ENCODE measurements around the gene LYRM4. TPM values are rescaled to one million over a fixed set of nuclear protein-coding genes. Genes with fewer than 3 reads are reported as not detected.

LYRM4 gene
- total RNA-seq, 6 experiments from 2014 or later = 26.8 to 36.3 (median 30.2) TPM

- Mint-ChIP-seq H3K9me3 (peaks cover under 1% of the 10 kb centered on the region; the same call in 1 of the 2 replicates), H3K36me3 (ENCODE audit: low read depth) (peaks cover 10% of the 10 kb centered on the region), H3K4me3 (no peak overlapping the region), H3K4me1 (ENCODE audit: low read depth) (peaks cover 18% of the 10 kb centered on the region), H3K27ac (no peak overlapping the region), H3K27me3 (ENCODE audit: insufficient read depth) (no peaks in the 10 kb centered on the region; the same call in 1 of the 2 replicates)
- no peak for DNase-seq
- TF ChIP-seq, protein P1, sequence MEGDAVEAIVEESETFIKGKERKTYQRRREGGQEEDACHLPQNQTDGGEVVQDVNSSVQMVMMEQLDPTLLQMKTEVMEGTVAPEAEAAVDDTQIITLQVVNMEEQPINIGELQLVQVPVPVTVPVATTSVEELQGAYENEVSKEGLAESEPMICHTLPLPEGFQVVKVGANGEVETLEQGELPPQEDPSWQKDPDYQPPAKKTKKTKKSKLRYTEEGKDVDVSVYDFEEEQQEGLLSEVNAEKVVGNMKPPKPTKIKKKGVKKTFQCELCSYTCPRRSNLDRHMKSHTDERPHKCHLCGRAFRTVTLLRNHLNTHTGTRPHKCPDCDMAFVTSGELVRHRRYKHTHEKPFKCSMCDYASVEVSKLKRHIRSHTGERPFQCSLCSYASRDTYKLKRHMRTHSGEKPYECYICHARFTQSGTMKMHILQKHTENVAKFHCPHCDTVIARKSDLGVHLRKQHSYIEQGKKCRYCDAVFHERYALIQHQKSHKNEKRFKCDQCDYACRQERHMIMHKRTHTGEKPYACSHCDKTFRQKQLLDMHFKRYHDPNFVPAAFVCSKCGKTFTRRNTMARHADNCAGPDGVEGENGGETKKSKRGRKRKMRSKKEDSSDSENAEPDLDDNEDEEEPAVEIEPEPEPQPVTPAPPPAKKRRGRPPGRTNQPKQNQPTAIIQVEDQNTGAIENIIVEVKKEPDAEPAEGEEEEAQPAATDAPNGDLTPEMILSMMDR (IDR thresholded peaks at IDR 0.05) = peak; percentile 54
Measured at GRCh38 chr6:5115168-5115567, 145.6 kb downstream of the LYRM4 start.

GRCh38 chr6:5113096-5113495, 147.7 kb downstream of the LYRM4 start:
- Mint-ChIP-seq H3K4me1 (ENCODE audit: low read depth) (peaks cover 18% of the 10 kb centered on the region), H3K4me3 (no peak overlapping the region), H3K27ac (no peak overlapping the region), H3K27me3 (ENCODE audit: insufficient read depth) (no peaks in the 10 kb centered on the region; the same call in 1 of the 2 replicates), H3K9me3 (no peaks in the 10 kb centered on the region), H3K36me3 (ENCODE audit: low read depth) (peaks cover 12% of the 10 kb centered on the region)
- no peak for DNase-seq
- TF ChIP-seq, protein P1 (IDR thresholded peaks at IDR 0.05) = no peak

- no peak overlapping the region for H3K4me3 Mint-ChIP-seq
- peaks cover 18% of the 10 kb centered on the region for H3K4me1 Mint-ChIP-seq (ENCODE audit: low read depth)
- peak overlapping the region; percentile 51 for H3K27ac Mint-ChIP-seq
- TF ChIP-seq, protein P1 (IDR thresholded peaks at IDR 0.05) = no peak
- peaks cover 12% of the 10 kb centered on the region for H3K36me3 Mint-ChIP-seq (ENCODE audit: low read depth)
- H3K9me3 Mint-ChIP-seq = no peaks in the 10 kb centered on the region
- H3K27me3 Mint-ChIP-seq (ENCODE audit: insufficient read depth) = no peaks in the 10 kb centered on the region; the same call in none of the 2 replicates
- peak; percentile 63 for DNase-seq
Measured at GRCh38 chr6:5112066-5112799, 148.5 kb downstream of the LYRM4 start.

DNA sequence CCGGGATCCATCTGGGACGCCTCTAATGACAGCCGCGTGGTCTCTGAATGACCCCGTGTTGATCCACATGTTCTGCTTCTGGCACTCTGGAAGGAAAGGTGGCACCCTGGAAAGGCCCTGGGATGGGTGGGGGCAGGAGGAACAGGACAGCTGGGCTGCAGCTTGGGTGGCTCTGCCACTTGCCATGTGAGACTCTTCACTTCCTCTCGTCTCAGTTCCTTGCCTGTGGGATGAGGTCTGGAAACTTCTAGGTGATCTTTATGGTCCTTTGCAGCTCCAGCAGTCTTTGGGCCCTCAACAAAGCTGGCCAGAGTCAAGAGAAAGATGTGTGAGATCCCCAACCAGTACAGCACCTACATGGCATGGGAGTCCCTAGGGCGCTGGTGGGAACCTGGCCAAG, 149.1 kb downstream of the LYRM4 start:
- TF ChIP-seq, protein P1 (IDR thresholded peaks at IDR 0.05) = no peak
- Mint-ChIP-seq H3K36me3 (ENCODE audit: low read depth) (peaks cover 12% of the 10 kb centered on the region), H3K4me3 (no peak overlapping the region), H3K4me1 (ENCODE audit: low read depth) (peaks cover 15% of the 10 kb centered on the region), H3K27me3 (ENCODE audit: insufficient read depth) (no peaks in the 10 kb centered on the region; the same call in none of the 2 replicates), H3K9me3 (no peaks in the 10 kb centered on the region), H3K27ac (no peak overlapping the region)
- DNase-seq = no peak

DNA sequence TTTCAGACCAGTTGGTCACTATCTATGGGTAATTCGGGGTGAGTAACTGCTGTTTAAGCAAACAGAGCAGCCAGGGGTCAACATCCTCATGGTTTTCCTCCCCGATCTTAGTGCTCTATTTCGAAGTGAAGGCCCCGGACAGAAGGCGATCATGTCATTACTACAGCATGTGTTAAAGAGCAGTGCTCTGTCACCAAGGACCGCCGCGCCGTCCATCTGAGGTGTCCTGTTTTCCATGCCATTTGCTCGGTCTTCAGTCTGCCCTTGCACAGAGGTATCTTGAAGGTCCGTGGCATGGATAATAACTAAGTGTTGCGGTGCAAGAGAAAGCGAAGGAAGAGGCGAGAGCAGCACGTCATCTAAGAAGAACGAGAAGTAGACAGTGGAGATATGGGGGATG, 150.5 kb downstream of the LYRM4 start:
- Mint-ChIP-seq H3K27me3 (ENCODE audit: insufficient read depth) (no peaks in the 10 kb centered on the region; the same call in none of the 2 replicates), H3K4me1 (ENCODE audit: low read depth) (peaks cover 11% of the 10 kb centered on the region), H3K27ac (no peak overlapping the region), H3K9me3 (no peaks in the 10 kb centered on the region), H3K36me3 (ENCODE audit: low read depth) (peaks cover 12% of the 10 kb centered on the region), H3K4me3 (no peak overlapping the region)
- TF ChIP-seq, protein P1 (IDR thresholded peaks at IDR 0.05) = no peak
- no peak for DNase-seq
